Testis (tissue), 2 donors: ENCODE measurements around the gene CACNG6.

Experiments
- CTCF ChIP-seq, 3 experiments: fragments of 450-650 bp in 2 of 3; fragments of 200-600 bp in 1 of 3; sonication (generic) in 1 of 3; IDR thresholded peaks; one replicate each; pipeline ENCODE4 v1.5.1; 2016 to 2019; ENCODE audit warnings: antibody characterized with exemption in 3 of 3, mild to moderate bottlenecking in 2 of 3, moderate library complexity in 1 of 3
- POLR2A ChIP-seq: fragments of 450-650 bp; IDR thresholded peaks from one replicate; pipeline ENCODE4 v1.6.1; 2017; ENCODE audit warnings: antibody characterized with exemption, mild to moderate bottlenecking, moderate library complexity

GRCh38 chr19:53989600-53990533, 1.6 kb upstream of the CACNG6 start:
- TF ChIP-seq CTCF (IDR thresholded peaks at IDR 0.05) (no peak), POLR2A (no peak)
